ENCODE data around the gene RGS6. TPM values are rescaled to one million over a fixed set of nuclear protein-coding genes. Genes with fewer than 3 reads are reported as not detected.

The RGS6 gene
- total RNA-seq, 1 experiment from 2014 or later, result not detected

- Histone ChIP-seq H3K9me3 (ENCODE audit: low read length) (no peaks in the 10 kb centered on the region), H3F3A (ENCODE audit: low read length, unreplicated experiment) (no peaks in the 10 kb centered on the region), H3K79me2 (ENCODE audit: low read length) (no peaks in the 10 kb centered on the region), H4K20me1 (ENCODE audit: low read length) (no peaks in the 10 kb centered on the region), H3K36me3 (ENCODE audit: low read depth, low read length) (no peaks in the 10 kb centered on the region), H3K4me1 (ENCODE audit: insufficient read depth, low read length) (peaks cover 25% of the 10 kb centered on the region), H2AFZ (ENCODE audit: low read length) (no peak overlapping the region), H3K9ac (ENCODE audit: low read length) (no peak overlapping the region), H3K9me2 (replicated peaks; ENCODE audit: low read length) (no peaks in the 10 kb centered on the region), H3K27ac (ENCODE audit: low read length) (no peak overlapping the region), H3K4me3 (ENCODE audit: low read length) (no peak overlapping the region), H3K27me3 (ENCODE audit: low read length) (no peaks in the 10 kb centered on the region), H3K4me2 (ENCODE audit: low read length) (no peak overlapping the region)
- POLR2A ChIA-PET (ENCODE audit: unreplicated experiment), result no interaction called here
- no peak for DNase-seq
- no peak for TF ChIP-seq EZH2phosphoT487 (IDR thresholded peaks at IDR 0.05; ENCODE audit: borderline replicate concordance, low read length)
- no peak for TF ChIP-seq CTCF (conservative IDR thresholded peaks at IDR 0.05; ENCODE audit: low read depth, low read length)
- TF ChIP-seq EZH2 (IDR thresholded peaks at IDR 0.05; ENCODE audit: low read length, unreplicated experiment), result no peak
- BruUV-seq (replicated peaks), result no TSS peak
- intact Hi-C loops (cut with micrococcal nuclease), result no loop called here
- ATAC-seq, result no peak
- CTCF ChIA-PET, result no interaction called here
Measured at GRCh38 chr14:72605921-72606220, 673.6 kb downstream of the RGS6 start.

- H3K4me1 ChIP-seq (ENCODE audit: insufficient read depth, low read length), result peaks cover 25% of the 10 kb centered on the region
- no peak overlapping the region for H2AFZ ChIP-seq (ENCODE audit: low read length)
- no peak overlapping the region for H3K4me3 ChIP-seq (ENCODE audit: low read length)
- ATAC-seq (no peak), DNase-seq (no peak)
- intact Hi-C loops (cut with micrococcal nuclease), result no loop called here
- H3F3A ChIP-seq (ENCODE audit: low read length, unreplicated experiment), result no peaks in the 10 kb centered on the region
- no peaks in the 10 kb centered on the region for H3K79me2 ChIP-seq (ENCODE audit: low read length)
- ChIA-PET POLR2A (ENCODE audit: unreplicated experiment) (no interaction called here), CTCF (no interaction called here)
- H4K20me1 ChIP-seq (ENCODE audit: low read length), result no peaks in the 10 kb centered on the region
- BruUV-seq (replicated peaks), result no TSS peak
- no peaks in the 10 kb centered on the region for H3K9me2 ChIP-seq (replicated peaks; ENCODE audit: low read length)
- no peak overlapping the region for H3K27ac ChIP-seq (ENCODE audit: low read length)
- no peak overlapping the region for H3K4me2 ChIP-seq (ENCODE audit: low read length)
- H3K27me3 ChIP-seq (ENCODE audit: low read length), result no peaks in the 10 kb centered on the region
- no peaks in the 10 kb centered on the region for H3K9me3 ChIP-seq (ENCODE audit: low read length)
- no peak for TF ChIP-seq EZH2 (IDR thresholded peaks at IDR 0.05; ENCODE audit: low read length, unreplicated experiment)
- TF ChIP-seq CTCF (conservative IDR thresholded peaks at IDR 0.05; ENCODE audit: low read depth, low read length), result no peak
- no peak for TF ChIP-seq EZH2phosphoT487 (IDR thresholded peaks at IDR 0.05; ENCODE audit: borderline replicate concordance, low read length)
- H3K36me3 ChIP-seq (ENCODE audit: low read depth, low read length), result no peaks in the 10 kb centered on the region
- no peak overlapping the region for H3K9ac ChIP-seq (ENCODE audit: low read length)
Measured at GRCh38 chr14:72606879-72607278, 674.6 kb downstream of the RGS6 start.

GRCh38 chr14:72607386-72608130 lies 675.3 kb downstream of the RGS6 start:
- H3K9me2 ChIP-seq (replicated peaks; ENCODE audit: low read length), result no peaks in the 10 kb centered on the region
- CTCF ChIA-PET, result interaction anchor here (1.2 kb wide), 1 partner anchor 90 kb away, joined by 3 read pairs; no protein-coding TSS in a partner anchor
- H3K79me2 ChIP-seq (ENCODE audit: low read length), result no peaks in the 10 kb centered on the region
- DNase-seq (no peak), ATAC-seq (no peak)
- intact Hi-C loops (cut with micrococcal nuclease), result no loop called here
- H3K27ac ChIP-seq (ENCODE audit: low read length), result peak overlapping the region; percentile 83
- H3K36me3 ChIP-seq (ENCODE audit: low read depth, low read length), result no peaks in the 10 kb centered on the region
- H3F3A ChIP-seq (ENCODE audit: low read length, unreplicated experiment), result no peaks in the 10 kb centered on the region
- no peaks in the 10 kb centered on the region for H4K20me1 ChIP-seq (ENCODE audit: low read length)
- H2AFZ ChIP-seq (ENCODE audit: low read length), result no peak overlapping the region
- TF ChIP-seq EZH2phosphoT487 (IDR thresholded peaks at IDR 0.05; ENCODE audit: borderline replicate concordance, low read length) (no peak), EZH2 (IDR thresholded peaks at IDR 0.05; ENCODE audit: low read length, unreplicated experiment) (no peak), CTCF (conservative IDR thresholded peaks at IDR 0.05; ENCODE audit: low read depth, low read length) (no peak)
- no TSS peak for BruUV-seq (replicated peaks)
- no peaks in the 10 kb centered on the region for H3K9me3 ChIP-seq (ENCODE audit: low read length)
- POLR2A ChIA-PET (ENCODE audit: unreplicated experiment), result no interaction called here
- peak overlapping the region; percentile 27; the same call in 1 of the 2 replicates for H3K9ac ChIP-seq (ENCODE audit: low read length)
- no peaks in the 10 kb centered on the region for H3K27me3 ChIP-seq (ENCODE audit: low read length)
- H3K4me1 ChIP-seq (ENCODE audit: insufficient read depth, low read length), result peaks cover 25% of the 10 kb centered on the region
- no peak overlapping the region for H3K4me3 ChIP-seq (ENCODE audit: low read length)
- peak overlapping the region; percentile 55 for H3K4me2 ChIP-seq (ENCODE audit: low read length)
